ENCODE results near the gene CPNE4.

GRCh38 chr3:131708241-131708640 is 326.6 kb downstream of the CPNE4 start:
- TF ChIP-seq EZH2 (IDR thresholded peaks at IDR 0.05), result no peak
- no peak for TF ChIP-seq POLR2AphosphoS5 (IDR thresholded peaks at IDR 0.05; ENCODE audit: borderline replicate concordance, low read depth, low read length)
- TF ChIP-seq FOXP2 (optimal IDR thresholded peaks at IDR 0.05; ENCODE audit: control extremely low read depth, extremely low read length, insufficient read depth), result no peak

Data from SK-N-MC (cell line).